UCSD-AML1 (cell line): ENCODE results near the gene PAX7.

ENCODE experiments used
- DNase-seq: peaks from one replicate; lab custom pipeline; 2025; ENCODE audit not compliant: unreplicated experiment; lab: John Stamatoyannopoulos, UW

The PAX7 gene

DNA sequence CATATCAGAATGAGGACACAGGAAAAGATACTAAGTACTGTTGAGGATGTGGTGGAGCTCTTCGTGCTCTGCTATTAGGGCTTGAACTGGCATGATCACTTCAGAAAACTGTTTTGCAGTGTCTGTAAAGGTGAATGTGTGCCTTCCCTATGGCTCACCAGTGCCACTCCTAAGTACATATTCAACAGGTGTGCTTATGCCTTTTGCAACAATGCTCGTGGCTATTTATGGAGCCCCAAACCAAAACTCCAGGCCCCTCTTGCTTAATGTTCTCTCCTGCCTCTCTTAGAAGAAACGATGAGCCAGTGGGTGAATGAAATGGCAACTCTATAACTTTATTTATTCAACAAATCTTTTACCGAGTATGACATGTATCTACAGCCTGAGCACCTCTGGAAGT, 158.6 kb downstream of the PAX7 start:
- DNase-seq: no peak

DNA sequence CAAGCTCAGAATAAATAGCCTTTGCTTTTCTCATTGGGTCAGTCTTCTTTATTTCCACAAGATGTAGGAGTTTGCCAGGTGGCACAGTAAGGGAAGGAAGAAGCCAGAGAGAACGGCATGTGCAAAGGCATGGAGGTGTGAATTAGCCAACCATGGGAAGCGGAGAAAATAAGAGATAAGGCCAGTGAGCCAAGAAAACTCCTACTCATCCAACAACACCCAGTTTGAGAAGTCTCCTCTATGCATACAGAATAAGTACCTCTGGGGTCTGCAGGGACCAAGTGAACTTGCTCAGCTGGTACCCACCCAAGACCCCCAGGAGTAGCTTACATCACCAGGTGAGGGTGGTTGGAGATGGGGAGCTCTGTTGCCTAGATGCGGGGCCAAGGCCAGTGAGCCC, 162.1 kb downstream of the PAX7 start:
- DNase-seq: no peak

DNA sequence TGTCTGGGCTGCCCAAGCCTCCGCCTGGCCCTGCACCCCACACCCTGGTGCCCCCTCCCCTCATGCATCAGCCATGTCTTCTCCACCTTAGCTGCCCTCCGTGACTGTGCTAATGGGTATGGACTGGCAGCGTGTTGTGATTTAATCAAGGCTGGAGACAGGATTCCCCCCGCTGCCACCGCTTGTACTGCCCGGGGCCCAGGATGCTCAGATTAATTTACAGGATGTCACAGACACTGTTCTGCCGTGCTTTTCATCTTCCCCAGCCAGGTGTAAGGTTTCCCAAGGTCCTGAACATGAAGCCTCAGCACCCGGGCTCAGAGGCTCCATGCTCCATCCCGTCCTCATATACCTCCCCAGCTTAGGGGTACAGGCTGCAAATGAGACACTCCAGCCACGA, 162.5 kb downstream of the PAX7 start:
- no peak for DNase-seq

DNA sequence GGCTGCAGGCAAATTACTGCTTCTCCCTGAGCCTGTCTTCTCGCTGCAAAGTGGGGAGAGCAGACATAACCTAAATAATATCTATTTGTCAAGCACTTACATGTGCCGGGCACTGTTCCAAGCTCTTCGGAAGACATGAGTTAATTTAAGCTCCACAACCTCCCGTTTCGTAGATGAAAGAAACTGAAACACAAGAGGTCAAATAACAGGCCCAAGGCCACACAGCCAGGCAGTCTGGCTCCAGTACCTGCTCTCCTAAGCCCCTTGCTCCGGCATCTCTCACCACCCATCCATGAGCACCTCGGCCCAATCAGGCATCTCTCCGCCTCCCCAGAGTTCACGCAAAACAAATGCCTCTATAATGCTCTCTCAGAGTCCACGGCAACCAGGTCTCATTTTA, 163.4 kb downstream of the PAX7 start:
- DNase-seq: no peak

DNA sequence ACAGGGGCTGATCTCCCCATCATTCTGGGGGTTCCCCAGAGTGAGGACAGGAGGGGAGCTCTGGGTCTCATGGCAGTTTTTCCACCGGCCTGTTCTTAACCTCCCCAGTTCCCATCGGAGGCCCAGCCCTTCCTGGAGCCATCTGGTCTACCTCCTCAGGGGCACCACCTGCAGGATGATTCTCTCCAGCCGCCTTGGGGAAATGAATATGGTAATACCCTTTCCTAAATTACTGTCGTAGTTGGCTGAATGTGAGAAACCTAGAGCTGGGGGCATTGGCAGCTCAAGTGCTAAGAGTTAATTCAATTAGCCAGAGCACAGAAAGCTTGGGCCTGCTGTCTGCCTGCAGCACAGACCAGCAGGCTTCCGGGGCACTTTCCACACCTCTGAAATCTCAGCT, 163.9 kb downstream of the PAX7 start:
- no peak for DNase-seq

DNA sequence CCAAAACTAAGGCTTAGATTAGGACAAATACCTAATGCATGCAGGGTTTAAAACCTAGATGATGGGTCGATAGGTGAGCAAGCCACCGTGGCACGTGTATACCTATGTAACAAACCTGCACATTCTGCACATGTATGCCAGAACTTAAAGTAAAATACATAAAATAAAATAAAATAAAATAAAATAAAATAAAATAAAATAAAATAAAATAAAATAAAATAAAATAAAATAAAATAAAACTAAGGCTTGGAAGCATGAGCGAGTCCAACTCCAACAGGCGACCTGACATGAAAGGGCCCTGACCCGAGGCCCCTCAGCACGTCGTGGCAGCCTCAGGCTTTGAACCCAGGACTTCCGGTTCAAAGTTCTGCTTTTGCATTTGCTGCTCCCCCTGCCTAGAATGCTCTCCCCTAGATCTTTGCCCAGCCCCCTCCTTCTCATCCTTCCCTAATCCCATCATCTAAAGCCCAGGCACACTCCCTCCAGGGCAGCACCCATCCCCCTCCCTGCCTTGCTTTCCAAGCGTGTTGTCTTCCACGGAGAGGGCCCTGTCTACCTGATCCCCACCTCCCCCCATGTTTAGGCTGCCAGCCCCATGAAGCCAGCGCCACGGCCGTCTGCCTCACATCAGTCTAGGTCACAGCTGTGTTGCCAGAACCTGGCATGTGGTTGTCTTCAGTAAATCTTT, 164.5 kb downstream of the PAX7 start:
- no peak for DNase-seq

DNA sequence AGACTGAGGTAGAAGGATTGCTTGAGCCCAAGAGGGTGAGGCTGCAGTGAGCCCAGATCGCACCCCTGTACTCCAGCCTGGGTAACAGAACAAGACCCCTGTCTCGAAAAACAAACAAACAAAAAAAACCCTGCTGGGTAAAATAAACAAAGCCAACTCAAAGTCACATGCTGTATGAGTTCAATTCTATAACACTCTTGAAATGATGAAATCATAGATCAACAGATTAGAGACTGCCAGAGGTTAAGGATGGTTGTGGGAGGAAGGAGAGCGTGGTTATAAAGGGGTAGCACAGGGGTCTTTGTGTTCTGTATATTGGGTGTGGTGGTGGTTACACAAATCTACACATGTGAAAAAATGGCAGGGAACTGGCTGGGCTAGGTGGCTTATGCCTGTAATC, 166.3 kb downstream of the PAX7 start:
- DNase-seq: no peak
